ENCODE data around the gene BAIAP3.
"Not testable (repeated sequence)": the region's sequence is repeated elsewhere in the genome, so short reads cannot be mapped to it uniquely, and the experiment has no call there.

The BAIAP3 gene

DNA sequence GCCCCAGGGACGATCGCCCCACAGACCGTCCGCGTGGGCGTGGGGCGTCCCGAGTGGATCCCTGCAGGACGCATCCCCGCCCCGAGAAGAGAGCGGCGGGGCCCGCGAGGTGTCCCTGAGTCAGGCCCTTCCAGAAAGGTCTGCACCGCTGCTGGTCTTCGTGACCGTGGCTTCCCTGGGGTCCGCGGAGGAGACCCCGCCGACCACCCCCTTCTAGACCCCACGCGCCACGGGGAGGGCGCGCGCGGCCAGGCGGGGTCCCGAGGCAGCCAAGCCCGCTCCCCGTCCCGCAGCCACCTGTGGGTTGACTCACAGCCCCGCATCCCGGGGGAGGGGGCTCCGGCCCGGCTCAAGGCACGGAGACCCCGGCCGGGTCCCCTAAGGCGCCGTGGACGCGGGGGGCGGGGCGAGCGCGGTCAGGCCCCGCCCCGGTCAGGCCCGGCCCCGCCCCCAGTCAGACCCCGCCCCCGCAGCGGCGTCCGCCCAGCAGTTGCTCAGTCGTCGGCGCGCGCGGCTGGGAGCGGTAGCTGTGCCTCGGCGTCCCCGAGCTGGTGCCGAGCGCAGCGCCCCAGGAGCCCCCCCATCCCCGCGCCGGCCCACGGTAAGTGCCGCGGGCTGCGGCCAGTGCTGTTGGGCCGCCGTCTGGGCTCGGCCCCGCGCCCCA lies at the start of gene BAIAP3:
TSS of gene BAIAP3 (plus strand) at position 497 of the 664 bp plus-strand sequence. CDS start 4,905 bp downstream, outside the sequence.
- no peak for FAIRE-seq

DNA sequence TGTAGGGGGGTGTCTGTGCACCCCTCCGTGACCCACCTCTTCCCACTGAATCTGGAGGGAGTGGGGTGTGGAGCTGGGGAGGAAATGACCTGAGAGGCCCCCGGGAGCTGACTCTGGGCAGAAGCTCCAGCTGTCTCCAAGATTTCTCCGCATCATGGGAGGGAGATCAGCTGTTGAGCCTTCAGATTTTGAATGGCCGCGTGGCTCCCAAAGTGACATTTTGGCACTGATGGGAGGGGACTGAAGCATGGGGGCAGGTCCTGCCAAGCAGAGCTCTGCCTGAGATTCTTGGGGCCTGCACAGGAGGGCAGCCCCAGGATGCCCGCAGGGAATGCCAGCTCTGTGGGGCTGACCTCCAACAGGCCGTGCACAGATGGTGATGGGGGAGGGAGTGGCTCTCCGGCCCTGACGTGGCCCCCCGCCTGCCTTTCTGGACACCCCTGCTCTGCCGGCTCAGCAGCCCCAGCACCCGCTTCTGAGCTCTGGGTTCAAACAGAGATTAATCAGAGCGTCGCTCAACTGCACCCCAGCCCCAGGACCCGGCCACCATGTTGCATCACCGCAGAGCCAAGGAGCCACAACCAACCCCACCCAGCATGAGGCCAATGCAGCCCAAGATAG lies 49.3 kb upstream of the BAIAP3 start:
- no peak for FAIRE-seq

DNA sequence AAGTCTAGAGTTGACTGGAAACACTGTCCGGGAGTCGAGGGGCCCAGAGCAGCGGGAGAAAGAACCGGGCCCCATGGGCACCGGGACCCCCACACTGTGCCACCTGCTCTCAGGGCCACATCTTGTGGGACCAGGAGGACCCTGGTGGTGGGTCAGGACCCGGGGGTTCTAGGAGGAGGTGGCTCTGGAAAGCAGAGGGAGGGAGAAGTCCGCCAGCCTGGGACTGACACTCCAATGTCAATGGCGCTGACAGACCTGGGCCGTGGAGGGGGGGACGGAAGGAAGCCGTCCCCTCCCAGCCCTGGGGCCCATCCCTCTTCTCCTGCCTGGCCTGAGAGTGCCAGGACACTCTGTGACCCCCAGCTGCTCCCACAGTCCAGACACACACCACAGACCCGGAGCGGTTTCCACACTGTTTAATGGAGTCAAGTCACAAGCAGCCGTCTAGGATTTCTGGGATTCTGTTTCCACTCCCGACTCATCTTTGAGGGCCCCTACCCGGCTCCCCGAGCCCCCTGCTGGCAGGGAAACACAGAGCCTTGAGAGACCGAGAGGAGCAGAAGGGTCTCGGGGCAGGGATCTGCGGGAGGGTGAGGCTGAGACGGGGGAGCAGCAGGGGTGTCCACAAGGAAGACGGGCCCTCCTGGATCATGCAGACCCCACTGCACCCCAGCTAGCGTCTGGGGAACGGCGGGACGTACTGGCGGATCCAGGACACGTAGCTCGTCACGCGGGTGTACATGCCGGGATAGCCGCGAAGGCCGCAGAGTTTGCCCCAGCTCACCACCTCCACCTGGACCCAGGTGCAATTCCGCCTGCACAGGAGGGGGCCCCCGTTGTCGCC lies 47.6 kb upstream of the BAIAP3 start:
- no peak for FAIRE-seq

GRCh38 chr16:1286513-1287094 lies 46.8 kb upstream of the BAIAP3 start:
- FAIRE-seq: no peak

- no peak for FAIRE-seq
Measured at GRCh38 chr16:1287982-1288670, 45.3 kb upstream of the BAIAP3 start.

DNA sequence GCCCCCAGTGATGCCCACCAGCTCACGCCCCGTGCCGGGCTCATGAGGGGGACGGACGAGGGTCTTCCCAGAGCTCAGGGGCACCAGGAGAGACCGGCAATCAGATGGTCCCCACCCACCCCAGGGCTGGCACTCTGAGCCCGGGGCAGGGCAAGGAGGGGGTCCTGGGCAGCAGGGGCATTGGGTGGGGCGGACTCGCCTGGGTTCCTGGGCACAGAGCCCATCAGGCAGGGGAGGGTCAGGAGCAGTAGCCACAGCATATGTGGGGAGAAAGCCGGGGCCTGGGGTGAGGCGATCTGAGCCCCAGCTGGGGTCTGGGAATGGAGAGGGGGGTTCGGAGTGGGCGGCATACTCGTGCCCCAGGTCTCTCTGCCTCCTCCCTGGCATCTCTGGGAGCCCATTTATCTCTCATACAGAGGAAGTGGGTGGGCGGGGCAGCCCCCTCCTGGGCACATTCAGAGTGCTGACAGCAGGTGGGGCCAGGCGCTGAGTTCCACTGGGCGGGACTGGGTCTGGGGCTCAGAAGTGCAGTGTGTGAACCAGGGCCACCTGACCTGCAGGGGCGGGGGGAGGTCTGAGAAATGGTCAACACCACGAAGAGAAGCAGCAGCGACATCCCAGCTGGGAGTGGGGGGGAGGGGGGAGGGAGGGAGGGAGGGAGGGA lies 44.5 kb upstream of the BAIAP3 start:
- no peak for FAIRE-seq

GRCh38 chr16:1289477-1289866 lies 44.0 kb upstream of the BAIAP3 start:
- no peak for FAIRE-seq

DNA sequence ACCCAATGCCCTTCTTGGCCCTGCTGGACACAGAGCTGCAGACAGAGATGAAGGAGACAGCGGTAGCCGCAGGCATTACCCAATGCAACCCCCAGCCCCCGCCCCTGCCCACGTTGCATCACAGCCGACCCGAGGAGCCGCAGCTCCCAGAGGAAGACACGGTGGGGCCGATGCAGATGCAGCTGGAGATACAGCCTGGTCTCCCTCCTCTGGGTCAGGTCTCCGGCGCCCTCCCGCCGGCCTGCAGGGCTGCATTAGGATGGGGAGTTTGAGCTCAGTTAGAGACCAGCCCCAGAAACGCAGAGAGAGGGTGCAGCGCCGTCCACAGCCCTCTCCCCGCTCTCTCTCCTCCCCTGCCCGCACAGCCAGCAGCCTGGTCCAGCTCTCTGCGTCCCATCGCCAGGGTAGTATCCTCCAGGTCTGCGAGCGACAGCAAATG lies 43.4 kb upstream of the BAIAP3 start:
- FAIRE-seq: no peak

DNA sequence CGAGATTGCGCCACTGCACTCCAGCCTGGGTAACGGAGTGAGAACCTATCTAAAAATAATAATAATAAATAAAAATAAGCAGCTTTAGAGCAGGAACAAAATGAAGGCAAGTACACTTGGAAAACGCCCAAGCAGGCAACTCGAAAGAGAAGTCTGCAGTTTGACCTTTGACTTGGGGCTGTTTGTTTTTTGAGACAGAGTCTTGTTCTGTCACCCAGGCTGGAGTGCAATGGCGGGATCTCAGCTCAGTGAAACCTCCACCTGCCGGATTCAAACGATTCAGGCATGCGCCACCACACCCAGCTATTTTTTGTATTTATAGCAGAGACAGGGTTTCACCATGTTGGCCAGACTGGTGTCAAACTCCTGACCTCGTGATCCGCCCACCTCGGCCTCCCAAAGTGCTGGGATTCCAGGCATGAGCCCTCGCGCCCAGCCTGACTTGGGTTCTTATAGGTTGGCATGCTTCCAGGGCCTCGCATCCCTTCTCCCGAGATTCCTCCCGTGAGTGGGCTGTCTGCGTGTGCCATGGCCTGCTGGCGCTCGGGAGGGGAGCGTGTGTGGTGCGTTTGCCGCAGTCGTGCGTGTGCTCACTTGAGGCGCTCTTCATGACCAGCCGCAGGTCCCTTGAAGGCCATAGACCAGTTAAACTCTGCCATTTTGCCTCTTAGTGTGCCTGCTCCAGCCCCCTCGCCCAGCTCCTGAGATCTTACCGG lies 42.4 kb upstream of the BAIAP3 start:
- no peak for FAIRE-seq

- FAIRE-seq: no peak
Measured at GRCh38 chr16:1291576-1291974, 41.9 kb upstream of the BAIAP3 start.

GRCh38 chr16:1292208-1292607 lies 41.2 kb upstream of the BAIAP3 start:
- not testable (repeated sequence) for FAIRE-seq

DNA sequence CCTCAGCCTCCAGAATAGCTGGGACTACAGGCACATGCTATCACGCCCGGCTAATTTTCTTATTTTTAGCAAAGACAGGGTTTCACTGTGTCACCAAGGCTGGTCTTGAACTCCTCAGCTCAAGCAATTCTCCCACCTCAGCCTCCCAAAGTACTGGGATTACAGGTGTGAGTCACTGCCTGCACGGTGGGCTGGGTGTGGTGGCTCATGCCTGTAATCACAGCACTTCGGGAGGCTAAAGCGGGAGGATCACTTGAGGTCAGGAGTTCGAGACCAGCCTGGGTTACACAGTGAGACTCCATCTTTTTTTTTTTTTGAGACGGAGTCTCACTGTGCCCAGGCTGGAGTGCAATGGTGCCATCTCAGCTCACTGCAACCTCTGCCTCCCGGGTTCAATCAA lies 40.6 kb upstream of the BAIAP3 start:
- FAIRE-seq: not testable (repeated sequence)

DNA sequence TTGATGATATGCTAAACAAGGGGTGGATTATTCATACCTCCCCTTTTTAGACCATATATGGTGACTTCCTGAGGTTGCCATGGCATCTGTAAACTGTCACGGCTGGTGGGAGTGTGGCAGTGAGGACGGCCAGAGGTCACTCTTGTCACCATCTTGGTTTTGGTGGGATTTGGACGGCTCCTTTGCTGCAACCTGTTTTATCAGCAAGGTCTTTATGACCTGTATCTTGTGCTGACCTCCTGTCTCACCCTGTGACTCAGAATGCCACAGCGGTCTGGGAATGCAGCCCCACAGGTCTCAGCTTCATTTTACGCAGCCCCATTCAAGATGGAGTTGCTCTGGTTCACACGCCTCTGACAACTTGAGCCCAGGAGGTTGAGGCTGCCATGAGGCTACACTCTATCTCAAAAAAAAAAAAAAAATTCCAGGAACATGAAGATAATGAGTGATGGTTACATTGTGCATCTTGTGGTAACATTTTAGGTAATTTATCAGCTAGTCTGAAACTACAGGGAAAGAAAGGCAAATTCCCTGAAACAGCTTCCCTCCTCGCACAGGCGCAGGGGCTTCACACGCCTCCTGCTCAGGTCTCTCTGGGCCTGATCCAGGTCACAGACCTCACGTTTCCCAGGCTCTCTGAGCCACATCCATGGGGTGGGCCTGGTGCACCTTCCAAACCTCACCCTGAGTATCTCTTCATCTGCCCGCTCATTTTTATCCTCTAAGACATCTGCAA lies 39.4 kb upstream of the BAIAP3 start:
- FAIRE-seq: no peak

GRCh38 chr16:1295465-1295864 lies 38.0 kb upstream of the BAIAP3 start:
- FAIRE-seq: no peak

DNA sequence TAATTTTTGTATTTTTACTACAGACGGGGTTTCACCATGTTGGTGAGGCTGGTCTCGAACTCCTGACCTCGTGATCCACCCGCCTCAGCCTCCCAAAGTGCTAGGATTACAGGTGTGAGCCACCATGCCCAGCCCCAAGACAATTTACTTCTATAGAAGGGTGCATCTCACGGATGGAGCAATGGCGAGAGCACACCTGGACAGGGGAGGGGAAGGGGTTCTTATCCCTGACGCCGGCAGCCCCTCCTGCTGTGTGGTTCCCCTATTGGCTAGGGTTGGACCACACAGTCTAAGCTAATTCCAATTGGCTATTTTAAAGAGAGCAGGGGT lies 36.8 kb upstream of the BAIAP3 start:
- not testable (repeated sequence) for FAIRE-seq

- peak; percentile 86 for FAIRE-seq
Measured at GRCh38 chr16:1297018-1297696, 36.3 kb upstream of the BAIAP3 start.

DNA sequence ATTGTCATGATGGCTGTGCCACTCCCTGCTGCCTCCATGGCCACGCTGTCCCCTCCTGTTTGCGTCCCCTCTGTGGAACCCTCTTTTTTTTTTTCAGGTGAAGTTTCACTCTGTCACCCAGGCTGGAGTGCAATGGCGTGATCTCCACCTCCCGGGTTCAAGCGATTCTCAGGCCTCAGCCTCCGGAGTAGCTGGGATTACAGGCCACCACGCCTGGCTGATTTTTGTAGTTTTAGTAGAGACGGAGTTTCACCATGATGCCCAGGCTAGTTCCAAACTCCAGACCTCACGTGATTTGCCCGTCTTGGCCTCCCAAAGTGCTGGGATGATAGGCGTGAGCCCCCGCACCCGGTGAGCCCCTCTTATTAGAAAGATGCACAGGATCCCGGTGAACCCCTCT lies 35.0 kb upstream of the BAIAP3 start:
- FAIRE-seq: no peak

GRCh38 chr16:1299012-1299867 lies 34.2 kb upstream of the BAIAP3 start:
- peak; percentile 21 for FAIRE-seq

DNA sequence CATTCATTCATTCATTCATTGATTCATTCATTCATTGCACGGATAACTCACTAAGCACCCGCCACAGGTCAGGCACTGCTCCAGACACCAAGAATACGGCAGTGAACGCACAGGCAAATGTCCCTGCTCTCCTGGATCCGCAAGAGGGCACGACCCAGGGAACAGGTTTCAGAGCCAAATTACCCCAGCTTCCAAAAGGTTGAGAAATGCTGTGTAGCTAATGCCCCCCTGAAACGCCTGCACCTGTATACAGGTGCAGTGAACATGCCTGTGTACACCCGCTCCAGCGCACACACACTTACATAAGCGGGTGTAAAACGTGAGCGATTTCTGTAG lies 33.6 kb upstream of the BAIAP3 start:
- no peak for FAIRE-seq
